IMR-90 (cell line): ENCODE data around the gene CRACDL. TPM values are rescaled to one million over a fixed set of nuclear protein-coding genes. Genes with fewer than 3 reads are reported as not detected.

Source experiments
- FOS ChIP-seq: fragments of 150-350 bp; IDR thresholded peaks from 2 replicates; pipeline ENCODE4 v1.6.1; 2016; ENCODE audit warnings: low read depth, low read length
- MAFK ChIP-seq: IDR thresholded peaks from 2 replicates; pipeline ENCODE4 v1.6.1; 2012; ENCODE audit warnings: low read depth, low read length, improper control_type of control experiment
- RCOR1 ChIP-seq: IDR thresholded peaks from 2 replicates; pipeline ENCODE4 v1.6.1; 2012; ENCODE audit warnings: mild to moderate bottlenecking, low read length, improper control_type of control experiment; ENCODE audit not compliant: insufficient replicate concordance
- polyA plus RNA-seq, 3 experiments: library from polyadenylated mRNA; depleted of rRNA; stranded (reverse); fragments of >200 nt; gene quantifications; 2 replicates each; pipeline ENCODE4 v1.2.3, GENCODE V29; 2012; ENCODE audit warnings: low replicate concordance in 1 of 3
- total RNA-seq: library from RNA; depleted of rRNA; stranded (reverse); fragments of >200 nt; gene quantifications from 2 replicates; pipeline ENCODE4 v1.2.3, GENCODE V29; 2012
- TF ChIP-seq, protein P1 (sequence below): conservative IDR thresholded peaks from 2 replicates; pipeline ENCODE4 v1.5.1; 2012; ENCODE audit warnings: mild to moderate bottlenecking, low read depth, low read length, improper control_type of control experiment

CRACDL gene
- total and polyA plus RNA-seq, 2 of the 4 experiments (the other 2 are of a cell fraction), result not detected

DNA sequence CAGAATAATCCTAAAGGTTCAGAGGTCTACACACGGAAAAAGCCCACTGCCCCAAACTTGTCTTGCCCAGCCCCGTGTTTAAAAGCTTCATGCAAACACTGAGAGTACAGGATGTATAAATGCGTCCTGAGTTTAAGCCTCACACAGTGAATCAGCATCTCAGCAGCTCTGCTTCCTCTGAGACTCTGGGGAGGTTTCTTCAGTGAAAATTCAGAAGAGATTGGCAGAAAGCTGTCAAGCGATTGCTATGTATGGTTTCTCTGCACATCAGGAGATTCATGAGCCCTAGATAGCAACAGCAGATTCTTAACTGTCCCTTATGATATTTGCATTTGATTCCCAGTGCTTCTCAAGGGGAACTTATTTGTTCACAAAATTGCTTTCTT is 27.1 kb downstream of the CRACDL start (continued):
- TF ChIP-seq, protein P1, sequence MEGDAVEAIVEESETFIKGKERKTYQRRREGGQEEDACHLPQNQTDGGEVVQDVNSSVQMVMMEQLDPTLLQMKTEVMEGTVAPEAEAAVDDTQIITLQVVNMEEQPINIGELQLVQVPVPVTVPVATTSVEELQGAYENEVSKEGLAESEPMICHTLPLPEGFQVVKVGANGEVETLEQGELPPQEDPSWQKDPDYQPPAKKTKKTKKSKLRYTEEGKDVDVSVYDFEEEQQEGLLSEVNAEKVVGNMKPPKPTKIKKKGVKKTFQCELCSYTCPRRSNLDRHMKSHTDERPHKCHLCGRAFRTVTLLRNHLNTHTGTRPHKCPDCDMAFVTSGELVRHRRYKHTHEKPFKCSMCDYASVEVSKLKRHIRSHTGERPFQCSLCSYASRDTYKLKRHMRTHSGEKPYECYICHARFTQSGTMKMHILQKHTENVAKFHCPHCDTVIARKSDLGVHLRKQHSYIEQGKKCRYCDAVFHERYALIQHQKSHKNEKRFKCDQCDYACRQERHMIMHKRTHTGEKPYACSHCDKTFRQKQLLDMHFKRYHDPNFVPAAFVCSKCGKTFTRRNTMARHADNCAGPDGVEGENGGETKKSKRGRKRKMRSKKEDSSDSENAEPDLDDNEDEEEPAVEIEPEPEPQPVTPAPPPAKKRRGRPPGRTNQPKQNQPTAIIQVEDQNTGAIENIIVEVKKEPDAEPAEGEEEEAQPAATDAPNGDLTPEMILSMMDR, result no peak
- no peak for TF ChIP-seq FOS
- no peak for TF ChIP-seq RCOR1
- no peak for TF ChIP-seq MAFK
